HG02763 (cell line): ENCODE measurements around the gene CDC42.

Experiments
- ATAC-seq: cut with Tn5 transposase; IDR thresholded peaks from one replicate; pipeline ENCODE4 v1.9.1; 2021; ENCODE audit warnings: mild to moderate bottlenecking, moderate library complexity; ENCODE audit not compliant: unreplicated experiment

Gene CDC42

DNA sequence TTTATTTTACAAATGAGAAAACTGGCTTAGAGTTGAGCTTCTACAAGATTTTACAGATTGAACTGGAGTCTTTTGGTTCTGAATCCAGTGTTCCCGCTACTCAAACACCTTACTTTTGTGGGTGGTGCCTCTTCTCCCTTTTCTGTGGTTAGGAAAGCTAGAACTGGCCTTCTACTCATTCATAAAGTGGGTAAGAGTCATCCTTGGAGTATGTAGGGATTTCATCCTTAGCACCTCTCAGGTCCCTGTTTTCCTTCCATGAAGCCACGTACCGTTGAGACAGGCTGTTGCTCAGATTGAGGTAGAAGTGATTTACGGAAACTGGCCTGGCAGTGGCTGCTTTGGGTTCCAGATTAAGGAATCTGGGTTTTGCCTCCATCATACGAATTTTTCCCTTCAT, 54.6 kb downstream of the CDC42 start:
- no peak for ATAC-seq

GRCh38 chr1:22108339-22109105, 56.0 kb downstream of the CDC42 start:
- no peak for ATAC-seq

GRCh38 chr1:22110016-22110415, 57.5 kb downstream of the CDC42 start:
- no peak for ATAC-seq

DNA sequence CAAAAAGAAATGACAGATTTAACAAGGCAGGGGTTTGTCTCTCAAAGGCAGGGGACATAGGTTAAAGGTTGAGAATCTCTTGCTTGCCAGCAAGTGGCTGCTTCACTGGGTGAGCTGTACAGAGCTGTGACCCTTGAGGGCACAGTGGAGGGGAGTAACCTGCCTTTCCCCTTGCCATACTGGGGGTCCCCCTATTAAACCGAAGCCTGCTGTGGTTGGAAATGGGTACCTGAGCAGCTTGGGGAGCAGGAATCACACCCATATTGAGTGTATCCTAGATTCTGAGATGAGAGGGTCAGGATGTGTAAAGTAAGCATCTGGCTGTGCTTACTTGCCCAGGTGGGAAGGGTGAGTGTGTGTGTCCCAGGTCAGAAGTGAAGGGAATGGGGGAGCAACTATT, 58.6 kb downstream of the CDC42 start:
- ATAC-seq: no peak

DNA sequence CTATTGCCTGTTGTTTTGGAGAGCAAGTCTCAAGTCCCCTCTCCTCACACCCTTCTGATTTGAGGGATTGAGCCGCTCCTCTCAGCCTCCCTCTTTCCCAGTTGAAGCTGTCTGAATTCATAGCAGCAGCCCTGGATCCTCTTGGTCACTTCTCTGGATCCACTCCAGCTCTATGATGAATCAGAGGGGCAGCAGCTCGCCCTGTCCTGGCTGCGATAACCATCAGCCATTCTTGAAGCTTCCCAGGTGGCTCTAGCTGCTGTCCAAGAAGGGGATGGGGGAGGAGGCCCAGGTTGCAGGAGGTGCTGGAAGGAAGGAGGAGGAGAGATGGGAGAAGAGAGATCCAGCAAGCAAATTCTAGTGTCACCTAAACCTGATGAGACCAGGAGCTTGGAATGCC, 59.1 kb downstream of the CDC42 start:
- no peak for ATAC-seq

DNA sequence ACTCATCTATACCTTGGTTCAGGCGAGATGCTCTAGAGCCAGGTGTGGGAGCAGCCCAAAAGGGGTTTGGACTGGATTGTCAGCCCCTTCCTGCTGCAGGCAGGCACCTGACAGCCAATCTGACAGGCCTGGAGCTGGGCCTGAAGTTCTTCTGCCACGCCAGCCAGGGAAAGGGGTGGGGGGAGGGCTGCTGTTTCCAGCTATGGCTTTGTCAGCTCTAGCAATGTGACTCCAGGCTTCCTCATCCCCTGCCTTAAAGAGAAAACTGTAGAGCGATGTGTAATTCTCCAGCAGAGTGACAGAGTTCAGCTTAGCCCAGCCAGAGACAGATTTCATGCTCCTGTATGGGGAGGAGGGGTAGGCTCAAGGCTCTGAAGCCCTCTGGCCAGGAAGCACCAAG, 60.0 kb downstream of the CDC42 start:
- no peak for ATAC-seq

GRCh38 chr1:22114083-22115012, 61.8 kb downstream of the CDC42 start:
- ATAC-seq: no peak

GRCh38 chr1:22115286-22115685, 62.8 kb downstream of the CDC42 start:
- ATAC-seq: no peak

DNA sequence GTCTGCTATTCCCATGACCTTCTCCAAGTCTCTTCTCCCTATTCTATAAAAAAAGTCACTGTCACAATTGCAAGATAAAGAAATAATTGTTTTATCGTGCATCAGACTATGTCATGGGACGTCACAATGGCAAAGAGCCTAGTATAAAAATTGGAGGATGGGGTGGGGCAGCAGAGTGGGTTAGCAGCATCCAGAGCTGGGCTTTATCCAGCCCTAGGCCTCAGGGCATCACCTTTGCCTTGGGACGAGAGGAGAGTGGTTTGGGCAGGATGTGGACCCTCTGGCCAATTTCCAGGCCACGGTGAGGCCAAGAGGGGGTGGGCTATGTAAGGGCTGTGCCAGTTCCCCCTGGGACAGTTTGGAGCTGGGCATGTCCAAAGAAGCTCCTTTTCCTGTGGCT, 64.7 kb downstream of the CDC42 start:
- no peak for ATAC-seq

DNA sequence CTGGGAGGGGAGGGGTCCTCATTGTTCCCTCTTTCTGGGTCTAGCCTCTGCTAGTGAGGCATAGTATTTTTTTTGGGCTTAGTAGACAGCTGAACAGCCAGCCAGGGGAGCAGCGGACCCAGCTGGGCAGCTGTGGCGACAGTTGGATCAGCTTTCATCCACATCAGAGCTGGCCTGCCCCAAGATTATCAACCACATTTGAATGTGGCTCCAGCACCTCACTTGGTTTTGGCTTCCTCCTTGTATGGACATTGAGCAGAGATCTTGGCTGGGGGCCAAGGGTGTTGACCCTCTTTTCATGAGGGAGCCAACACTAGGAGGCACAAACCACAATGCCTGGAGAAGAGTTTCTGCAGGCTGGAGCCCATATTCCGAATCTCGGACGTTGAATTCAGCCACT, 65.3 kb downstream of the CDC42 start:
- no peak for ATAC-seq

- no peak for ATAC-seq
Observed at GRCh38 chr1:22118291-22118992, 65.9 kb downstream of the CDC42 start.

GRCh38 chr1:22119626-22120468, 67.3 kb downstream of the CDC42 start:
- no peak for ATAC-seq

GRCh38 chr1:22120469-22120790, 67.9 kb downstream of the CDC42 start:
- no peak for ATAC-seq

DNA sequence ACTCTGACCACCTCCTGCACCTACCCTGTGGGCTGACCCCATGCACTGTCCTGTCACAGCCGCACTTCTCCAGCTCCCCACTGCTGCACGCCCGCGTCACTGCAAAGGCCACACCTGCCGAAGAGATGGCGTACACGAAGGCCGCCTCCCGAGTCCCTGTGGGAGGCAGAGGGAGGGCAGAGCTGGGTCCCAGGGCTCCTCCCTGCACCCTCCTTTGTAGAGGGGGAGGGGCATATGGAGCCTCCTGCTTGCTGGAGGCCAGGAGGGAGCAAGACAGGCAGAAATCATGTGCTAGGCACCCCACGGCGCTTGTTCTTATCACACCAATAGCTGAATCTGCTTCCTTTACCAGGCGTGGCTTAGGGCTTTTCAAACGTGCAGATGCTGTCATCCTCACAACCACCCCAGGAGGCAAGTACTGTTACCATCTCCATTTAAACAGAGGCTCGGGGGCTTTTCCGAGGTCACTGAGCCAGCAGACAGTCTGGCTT, 69.0 kb downstream of the CDC42 start:
- ATAC-seq: no peak

- ATAC-seq: no peak
Observed at GRCh38 chr1:22122273-22123070, 70.0 kb downstream of the CDC42 start.

GRCh38 chr1:22123071-22123390, 70.5 kb downstream of the CDC42 start:
- ATAC-seq: no peak

GRCh38 chr1:22123901-22124404, 71.4 kb downstream of the CDC42 start:
- ATAC-seq: no peak

DNA sequence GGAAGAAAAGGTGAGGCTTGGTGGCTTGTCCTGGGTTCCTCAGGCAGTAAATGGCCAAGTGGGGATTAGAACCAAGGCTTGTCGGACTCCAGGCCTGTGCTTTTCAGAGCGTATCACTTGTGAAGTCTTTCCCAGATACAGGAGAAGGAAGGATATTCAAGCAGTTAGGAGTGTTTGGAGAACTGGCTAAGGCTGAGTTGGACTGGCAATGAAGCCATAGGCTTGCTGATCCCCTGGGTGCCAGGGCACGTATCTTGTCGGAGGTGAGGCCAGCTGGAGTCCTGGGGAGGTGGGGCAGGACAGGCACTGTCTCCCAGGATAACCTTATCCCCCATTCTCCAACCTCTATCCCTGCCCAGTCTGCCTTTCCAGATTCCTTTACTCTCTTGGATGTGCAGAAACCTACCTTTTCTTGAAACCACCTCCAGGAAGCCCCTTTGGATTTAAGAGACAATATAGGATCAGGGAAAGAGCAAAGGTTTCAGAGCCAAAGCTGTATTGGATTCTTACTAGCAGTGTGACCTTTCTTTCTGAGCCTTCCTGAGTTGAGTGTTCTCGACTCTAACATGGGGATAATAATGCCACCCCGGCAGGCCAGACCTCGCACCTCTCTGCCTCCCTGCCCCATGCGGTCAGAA, 72.2 kb downstream of the CDC42 start:
- no peak for ATAC-seq

GRCh38 chr1:22126531-22126930, 74.0 kb downstream of the CDC42 start:
- ATAC-seq: no peak
